Smooth muscle cell (in vitro differentiated cells): ENCODE data around the gene LRRC7. TPM values are rescaled to one million over a fixed set of nuclear protein-coding genes. Genes with fewer than 3 reads are reported as not detected.

Source experiments
- DNase-seq: peaks from one replicate; lab custom pipeline; 2025; ENCODE audit not compliant: unreplicated experiment; lab: John Stamatoyannopoulos, UW
- H2AFZ ChIP-seq: fragments of 200-600 bp; sonication (generic); 2 replicates; pipeline ENCODE4 v1.6.0; 2016; ENCODE audit warnings: antibody characterized with exemption, low read depth, mild to moderate bottlenecking
- H3F3A ChIP-seq: fragments of 200-600 bp; sonication (generic); 2 replicates; pipeline ENCODE4 v1.6.0; 2017; ENCODE audit warnings: antibody characterized with exemption, low read depth
- H3K27ac ChIP-seq: fragments of 200-600 bp; sonication (generic); 2 replicates; pipeline ENCODE4 v1.5.1; 2016; ENCODE audit warnings: low read depth, mild to moderate bottlenecking
- H3K27me3 ChIP-seq: fragments of 200-600 bp; sonication (generic); 2 replicates; pipeline ENCODE4 v1.6.1; 2016; ENCODE audit warnings: low read depth, mild to moderate bottlenecking
- H3K36me3 ChIP-seq: fragments of 200-600 bp; sonication (generic); 2 replicates; pipeline ENCODE4 v1.5.1; 2016; ENCODE audit warnings: low read depth
- H3K4me1 ChIP-seq: fragments of 200-600 bp; sonication (generic); 2 replicates; pipeline ENCODE4 v1.5.1; 2016; ENCODE audit warnings: low read depth
- H3K4me2 ChIP-seq: fragments of 200-600 bp; sonication (generic); 2 replicates; pipeline ENCODE4 v1.6.0; 2016; ENCODE audit warnings: mild to moderate bottlenecking
- H3K4me3 ChIP-seq: fragments of 200-600 bp; sonication (generic); 2 replicates; pipeline ENCODE4 v1.5.1; 2016; ENCODE audit warnings: mild to moderate bottlenecking
- H3K79me2 ChIP-seq: fragments of 200-600 bp; sonication (generic); 2 replicates; pipeline ENCODE4 v1.6.0; 2016; ENCODE audit warnings: low read depth, mild to moderate bottlenecking
- H3K9ac ChIP-seq: fragments of 200-600 bp; sonication (generic); 2 replicates; pipeline ENCODE4 v1.6.0; 2016; ENCODE audit warnings: low read depth
- H3K9me3 ChIP-seq: fragments of 200-600 bp; sonication (generic); replicated peaks from 2 replicates; pipeline ENCODE4 v1.5.1; 2016; ENCODE audit warnings: low read depth
- H4K20me1 ChIP-seq: fragments of 200-600 bp; sonication (generic); 2 replicates; pipeline ENCODE4 v1.6.0; 2016; ENCODE audit warnings: low read depth
- CTCF ChIP-seq: fragments of 200-600 bp; sonication (generic); IDR thresholded peaks from 2 replicates; pipeline ENCODE4 v1.5.1; 2017; ENCODE audit warnings: borderline replicate concordance, mild to moderate bottlenecking, antibody characterized with exemption; ENCODE audit not compliant: insufficient read depth, poor library complexity, severe bottlenecking
- WGBS: methylation state at CpG from one replicate; pipeline ENCODE4 v1.1.7; 2016; ENCODE audit warnings: low lambda C conversion rate; 5-methylcytosine and 5-hydroxymethylcytosine counted together
- polyA plus RNA-seq: library from polyadenylated mRNA; unstranded; fragments of >200 nt; fragmentation: Nextera tagmentation; extraction: Ambion mirVana; gene quantifications from 2 replicates; pipeline ENCODE4 v1.2.1, GENCODE V29; 2016
- total RNA-seq: library from RNA; depleted of rRNA; stranded (reverse); fragments of >200 nt; gene quantifications from 2 replicates; pipeline ENCODE4 v1.2.3, GENCODE V29; 2014

Gene LRRC7
- total and polyA plus RNA-seq, 2 experiments from 2014 or later, result 0.04 to 0.06 TPM

- Histone ChIP-seq H4K20me1 (no peaks in the 10 kb centered on the region), H3K9ac (no peak overlapping the region), H3K4me1 (no peaks in the 10 kb centered on the region), H2AFZ (no peak overlapping the region), H3K36me3 (no peaks in the 10 kb centered on the region), H3K9me3 (peaks cover 4% of the 10 kb centered on the region), H3K4me2 (no peak overlapping the region), H3K79me2 (no peaks in the 10 kb centered on the region), H3F3A (no peaks in the 10 kb centered on the region), H3K4me3 (no peak overlapping the region), H3K27me3 (no peaks in the 10 kb centered on the region), H3K27ac (no peak overlapping the region)
- no peak for DNase-seq
- TF ChIP-seq CTCF, result no peak
- WGBS, result 83% methylated on average over 7 of the region's 7 CpGs
Measured at GRCh38 chr1:69671363-69672010, 103.8 kb downstream of the LRRC7 start.

GRCh38 chr1:69673321-69673720 lies 105.6 kb downstream of the LRRC7 start:
- Histone ChIP-seq H3K9me3 (no peaks in the 10 kb centered on the region), H2AFZ (no peak overlapping the region), H4K20me1 (no peaks in the 10 kb centered on the region), H3K27ac (no peak overlapping the region), H3K27me3 (no peaks in the 10 kb centered on the region), H3K4me3 (no peak overlapping the region), H3K79me2 (no peaks in the 10 kb centered on the region), H3K36me3 (no peaks in the 10 kb centered on the region), H3K4me1 (no peaks in the 10 kb centered on the region), H3K9ac (no peak overlapping the region), H3K4me2 (no peak overlapping the region), H3F3A (no peaks in the 10 kb centered on the region)
- no peak for DNase-seq
- 81% methylated on average over 1 of the region's 1 CpG for WGBS
- no peak for TF ChIP-seq CTCF

- no peak for DNase-seq
- Histone ChIP-seq H3K79me2 (no peaks in the 10 kb centered on the region), H3K4me2 (no peak overlapping the region), H3K4me3 (no peak overlapping the region), H3F3A (no peaks in the 10 kb centered on the region), H4K20me1 (no peaks in the 10 kb centered on the region), H3K4me1 (no peaks in the 10 kb centered on the region), H2AFZ (no peak overlapping the region), H3K36me3 (no peaks in the 10 kb centered on the region), H3K9ac (no peak overlapping the region), H3K27ac (no peak overlapping the region), H3K9me3 (no peaks in the 10 kb centered on the region), H3K27me3 (no peaks in the 10 kb centered on the region)
- 98% methylated on average over 2 of the region's 2 CpGs for WGBS
- no peak for TF ChIP-seq CTCF
Measured at GRCh38 chr1:69679965-69680364, 112.2 kb downstream of the LRRC7 start.

GRCh38 chr1:69686367-69686984 lies 118.8 kb downstream of the LRRC7 start:
- no peak overlapping the region for H3K9ac ChIP-seq
- no peaks in the 10 kb centered on the region for H3F3A ChIP-seq
- H2AFZ ChIP-seq, result no peak overlapping the region
- H3K27ac ChIP-seq, result no peak overlapping the region
- no peak for DNase-seq
- 97% methylated on average over 1 of the region's 1 CpG for WGBS
- H3K4me2 ChIP-seq, result no peak overlapping the region
- no peaks in the 10 kb centered on the region for H3K36me3 ChIP-seq
- H3K4me1 ChIP-seq, result no peaks in the 10 kb centered on the region
- no peak for TF ChIP-seq CTCF
- H3K4me3 ChIP-seq, result no peak overlapping the region
- H3K79me2 ChIP-seq, result no peaks in the 10 kb centered on the region
- no peaks in the 10 kb centered on the region for H3K27me3 ChIP-seq
- H3K9me3 ChIP-seq, result no peaks in the 10 kb centered on the region
- no peaks in the 10 kb centered on the region for H4K20me1 ChIP-seq
